Gastroesophageal sphincter (tissue), 3 donors: ENCODE results near the gene CCR2.

Experiments
- POLR2A ChIP-seq, 2 donors: fragments of 450-650 bp; IDR thresholded peaks; one replicate each; pipeline ENCODE4 v1.6.1; 2017; ENCODE audit warnings: antibody characterized with exemption in 2 of 2, mild to moderate bottlenecking in 2 of 2, moderate library complexity in 1 of 2
- TF ChIP-seq, protein P1 (sequence below), 4 experiments: fragments of 200-600 bp in 2 of 4; fragments of 450-650 bp in 2 of 4; sonication (generic) in 1 of 4; IDR thresholded peaks; one replicate each; pipeline ENCODE4 v1.5.1; 2017 to 2019; ENCODE audit warnings: antibody characterized with exemption in 4 of 4, mild to moderate bottlenecking in 2 of 4, moderate library complexity in 2 of 4

DNA sequence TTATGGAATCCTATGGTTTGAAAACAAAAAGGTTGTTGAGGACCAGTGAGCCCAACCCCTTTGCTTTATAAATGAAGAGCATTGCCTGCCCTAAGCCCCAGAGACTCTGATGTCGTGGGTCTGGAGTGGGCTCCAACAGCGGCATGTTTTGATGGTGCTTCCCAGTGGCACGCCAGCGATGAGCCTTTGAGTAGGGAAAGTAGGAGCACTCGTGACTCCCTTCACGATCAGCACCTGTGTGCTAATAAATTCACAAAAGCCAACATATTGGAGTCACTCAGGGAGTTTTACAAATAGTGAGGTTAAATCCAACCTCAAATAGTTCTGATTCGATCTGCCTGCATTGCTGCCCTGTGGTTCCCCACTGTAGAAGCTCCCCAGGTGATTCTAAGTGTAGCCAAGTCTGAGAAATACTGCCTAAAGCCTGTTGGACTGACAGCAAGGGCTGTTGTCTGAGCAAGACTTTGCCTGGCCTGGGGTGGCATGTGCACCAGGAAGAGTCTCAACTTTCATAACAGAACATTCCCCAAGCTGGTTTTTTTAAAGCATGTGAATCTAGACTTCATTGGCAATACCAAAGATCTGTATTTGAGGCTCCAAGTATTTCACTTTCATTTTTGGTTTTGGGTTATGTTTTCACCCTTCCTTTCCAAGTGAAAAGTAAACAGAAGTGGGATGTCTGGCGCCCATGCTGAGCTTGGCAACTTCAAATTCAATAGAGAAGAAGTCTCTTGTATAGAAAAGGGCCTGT, 26.7 kb downstream of the CCR2 start:
- TF ChIP-seq POLR2A (IDR thresholded peaks at IDR 0.05): no peak
- TF ChIP-seq, protein P1, sequence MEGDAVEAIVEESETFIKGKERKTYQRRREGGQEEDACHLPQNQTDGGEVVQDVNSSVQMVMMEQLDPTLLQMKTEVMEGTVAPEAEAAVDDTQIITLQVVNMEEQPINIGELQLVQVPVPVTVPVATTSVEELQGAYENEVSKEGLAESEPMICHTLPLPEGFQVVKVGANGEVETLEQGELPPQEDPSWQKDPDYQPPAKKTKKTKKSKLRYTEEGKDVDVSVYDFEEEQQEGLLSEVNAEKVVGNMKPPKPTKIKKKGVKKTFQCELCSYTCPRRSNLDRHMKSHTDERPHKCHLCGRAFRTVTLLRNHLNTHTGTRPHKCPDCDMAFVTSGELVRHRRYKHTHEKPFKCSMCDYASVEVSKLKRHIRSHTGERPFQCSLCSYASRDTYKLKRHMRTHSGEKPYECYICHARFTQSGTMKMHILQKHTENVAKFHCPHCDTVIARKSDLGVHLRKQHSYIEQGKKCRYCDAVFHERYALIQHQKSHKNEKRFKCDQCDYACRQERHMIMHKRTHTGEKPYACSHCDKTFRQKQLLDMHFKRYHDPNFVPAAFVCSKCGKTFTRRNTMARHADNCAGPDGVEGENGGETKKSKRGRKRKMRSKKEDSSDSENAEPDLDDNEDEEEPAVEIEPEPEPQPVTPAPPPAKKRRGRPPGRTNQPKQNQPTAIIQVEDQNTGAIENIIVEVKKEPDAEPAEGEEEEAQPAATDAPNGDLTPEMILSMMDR (IDR thresholded peaks at IDR 0.05): no peak
